Measurements from ENCODE around the gene SOX6. TPM values are rescaled to one million over a fixed set of nuclear protein-coding genes. Genes with fewer than 3 reads are reported as not detected.

The SOX6 gene
- total RNA-seq, 1 experiment from 2014 or later = not detected

DNA sequence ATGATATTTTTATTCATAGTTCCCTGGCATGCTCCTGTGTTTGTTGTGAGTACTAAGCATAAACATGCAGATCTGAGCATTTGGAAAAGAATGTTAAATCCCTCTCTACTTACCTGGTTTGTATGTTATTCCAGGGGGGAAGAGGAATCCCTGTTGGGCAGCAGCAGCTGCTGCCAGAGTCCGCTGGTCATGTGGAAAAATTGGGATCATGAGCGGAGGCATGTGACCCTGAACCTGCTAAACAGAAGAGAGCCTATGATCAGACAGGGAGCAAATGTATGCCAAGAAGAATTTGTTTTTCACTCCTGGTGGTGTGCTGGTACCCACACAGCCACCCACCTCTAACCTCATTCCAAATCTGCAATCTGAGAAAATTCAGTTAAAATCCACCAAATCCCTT lies 244.7 kb downstream of the SOX6 start:
- H3K27ac Mint-ChIP-seq = peak overlapping the region in 2 of 3 experiments; percentile 42 to 93; a peak in 3 of 7 replicates
- TF ChIP-seq, protein P1, sequence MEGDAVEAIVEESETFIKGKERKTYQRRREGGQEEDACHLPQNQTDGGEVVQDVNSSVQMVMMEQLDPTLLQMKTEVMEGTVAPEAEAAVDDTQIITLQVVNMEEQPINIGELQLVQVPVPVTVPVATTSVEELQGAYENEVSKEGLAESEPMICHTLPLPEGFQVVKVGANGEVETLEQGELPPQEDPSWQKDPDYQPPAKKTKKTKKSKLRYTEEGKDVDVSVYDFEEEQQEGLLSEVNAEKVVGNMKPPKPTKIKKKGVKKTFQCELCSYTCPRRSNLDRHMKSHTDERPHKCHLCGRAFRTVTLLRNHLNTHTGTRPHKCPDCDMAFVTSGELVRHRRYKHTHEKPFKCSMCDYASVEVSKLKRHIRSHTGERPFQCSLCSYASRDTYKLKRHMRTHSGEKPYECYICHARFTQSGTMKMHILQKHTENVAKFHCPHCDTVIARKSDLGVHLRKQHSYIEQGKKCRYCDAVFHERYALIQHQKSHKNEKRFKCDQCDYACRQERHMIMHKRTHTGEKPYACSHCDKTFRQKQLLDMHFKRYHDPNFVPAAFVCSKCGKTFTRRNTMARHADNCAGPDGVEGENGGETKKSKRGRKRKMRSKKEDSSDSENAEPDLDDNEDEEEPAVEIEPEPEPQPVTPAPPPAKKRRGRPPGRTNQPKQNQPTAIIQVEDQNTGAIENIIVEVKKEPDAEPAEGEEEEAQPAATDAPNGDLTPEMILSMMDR (conservative IDR thresholded peaks at IDR 0.05) = no peak
- H3K79me1 ChIP-seq (ENCODE audit: insufficient read depth, low read depth, low read length, poor library complexity, severe bottlenecking) = no peaks in the 10 kb centered on the region
- peaks cover 0 to 4% (median 2%) of the 10 kb centered on the region in 3 experiments; a peak in 5 of 7 replicates for H3K36me3 Mint-ChIP-seq (ENCODE audit: insufficient read depth in 1 of 3, low read depth in 3 of 3)
- no peaks in the 10 kb centered on the region for H3K27me3 ChIP-seq (ENCODE audit: insufficient read depth, low read length)
- H3K4me3 Mint-ChIP-seq = peak overlapping the region in 1 of 2 experiments; percentile 63; a peak in 3 of 5 replicates
- DNase-seq = no peak
- no peak overlapping the region for H3K56ac ChIP-seq (ENCODE audit: insufficient read length, low read depth, low read length)
- no peak overlapping the region for H3K4me2 ChIP-seq (ENCODE audit: insufficient read depth, insufficient read length, low read length)
- no peaks in the 10 kb centered on the region for H3K27me3 Mint-ChIP-seq (ENCODE audit: low read depth)
- no peak overlapping the region for H4K5ac ChIP-seq (ENCODE audit: insufficient read length, low read depth, low read length)
- no peak overlapping the region for H2AFZ ChIP-seq (ENCODE audit: low read length)
- no peaks in the 10 kb centered on the region for H4K20me1 ChIP-seq (ENCODE audit: control insufficient read depth, insufficient read depth, insufficient read length)
- H2BK5ac ChIP-seq (ENCODE audit: insufficient read length, low read length) = no peak overlapping the region
- H3K23me2 ChIP-seq (ENCODE audit: insufficient read length, low read depth, low read length, poor library complexity, severe bottlenecking) = no peaks in the 10 kb centered on the region
- H2BK120ac ChIP-seq (ENCODE audit: low read depth, low read length, poor library complexity, severe bottlenecking) = no peak overlapping the region
- H3T11ph ChIP-seq (ENCODE audit: low read length) = no peak overlapping the region
- no peak overlapping the region for H4K91ac ChIP-seq (ENCODE audit: insufficient read length, low read depth, low read length)
- no peak overlapping the region for H2BK15ac ChIP-seq (ENCODE audit: low read depth, low read length)
- no peak overlapping the region for H3K23ac ChIP-seq (ENCODE audit: insufficient read length, low read depth, low read length)
- H3K27ac ChIP-seq (ENCODE audit: insufficient read length, low read depth, low read length) = no peak overlapping the region
- no peak overlapping the region for H4K8ac ChIP-seq (replicated peaks; ENCODE audit: insufficient read length, low read depth, low read length)
- peaks cover 3 to 4% of the 10 kb centered on the region in 2 experiments; a peak in 4 of 5 replicates for H3K9me3 Mint-ChIP-seq
- no CpG with 5 or more reads among the region's 2 CpGs for WGBS (ENCODE audit: extremely low coverage, insufficient read length, low lambda C conversion rate)
- no peaks in the 10 kb centered on the region for H3K4me1 ChIP-seq (ENCODE audit: insufficient read depth, low read length)
- H3K9me3 ChIP-seq (ENCODE audit: control insufficient read depth, low read depth, low read length) = no peaks in the 10 kb centered on the region
- no peak overlapping the region for H2AK5ac ChIP-seq (ENCODE audit: insufficient read length, low read length)
- no peak overlapping the region for H3K18ac ChIP-seq (ENCODE audit: insufficient read length, low read depth, low read length)
- H3K4me1 Mint-ChIP-seq = peaks cover 20 to 36% of the 10 kb centered on the region in 2 experiments
- H3K9ac ChIP-seq (ENCODE audit: extremely low read depth, insufficient read length, low read length) = no peak overlapping the region
- H2BK20ac ChIP-seq (ENCODE audit: low read depth, low read length, poor library complexity, severe bottlenecking) = no peak overlapping the region
- no peak overlapping the region for H3K14ac ChIP-seq (ENCODE audit: insufficient read depth, low read length)
- no peak overlapping the region for H2BK12ac ChIP-seq (ENCODE audit: insufficient read length, low read depth, low read length)
- H3K79me2 ChIP-seq (ENCODE audit: insufficient read depth, low read length) = no peaks in the 10 kb centered on the region
- H3K4ac ChIP-seq (ENCODE audit: low read depth, low read length) = no peak overlapping the region
